ENCODE data around the gene STK10.
"Not testable (repeated sequence)": the region's sequence is repeated elsewhere in the genome, so short reads cannot be mapped to it uniquely, and the experiment has no call there.

Gene STK10

DNA sequence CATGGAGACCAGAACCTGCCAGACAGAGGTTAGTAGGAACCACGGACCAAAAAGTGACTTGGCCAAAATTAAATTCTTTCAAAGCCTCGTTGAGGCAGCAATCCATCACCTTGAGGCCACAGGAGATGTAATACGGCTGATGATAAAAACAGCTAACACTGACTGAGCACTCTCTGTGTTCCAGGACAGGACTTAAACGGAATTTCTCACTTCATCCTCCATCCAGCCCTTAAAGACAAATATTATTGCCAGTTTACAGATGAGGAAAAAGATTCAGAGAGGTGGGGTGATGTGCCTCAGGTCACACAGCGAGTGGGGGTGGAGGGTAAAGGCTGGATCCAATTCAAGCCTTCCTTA is 25.1 kb downstream of the STK10 start:
- Histone ChIP-seq H3K36me3 (ENCODE audit: control insufficient read depth in 1 of 2, insufficient read depth in 2 of 2, low read length in 2 of 2) (no peaks in the 10 kb centered on the region), H3K27me3 (ENCODE audit: low read depth, low read length) (no peaks in the 10 kb centered on the region), H3K4me3 (ENCODE audit: low read depth in 1 of 2, low read length in 2 of 2) (no peak overlapping the region), H3K27ac (ENCODE audit: low read length) (no peak overlapping the region), H3K4me1 (ENCODE audit: control insufficient read depth in 1 of 2, insufficient read depth in 2 of 2, low read length in 2 of 2) (peaks cover 0 to 3% of the 10 kb centered on the region in 2 donors), H3K9me3 (ENCODE audit: control insufficient read depth in 1 of 2, low read length in 2 of 2) (no peaks in the 10 kb centered on the region)

- H3K27ac ChIP-seq (ENCODE audit: low read length), result no peak overlapping the region
- no peak overlapping the region for H3K4me3 ChIP-seq (ENCODE audit: low read depth in 1 of 2, low read length in 2 of 2)
- H3K9me3 ChIP-seq (ENCODE audit: control insufficient read depth in 1 of 2, low read length in 2 of 2), result no peaks in the 10 kb centered on the region
- H3K27me3 ChIP-seq (ENCODE audit: low read depth, low read length), result no peaks in the 10 kb centered on the region
- no peaks in the 10 kb centered on the region for H3K36me3 ChIP-seq (ENCODE audit: control insufficient read depth in 1 of 2, insufficient read depth in 2 of 2, low read length in 2 of 2)
- H3K4me1 ChIP-seq (ENCODE audit: control insufficient read depth in 1 of 2, insufficient read depth in 2 of 2, low read length in 2 of 2), result peaks cover 0 to 3% of the 10 kb centered on the region in 2 donors
Observed at GRCh38 chr5:172162323-172162986, 25.6 kb downstream of the STK10 start.

DNA sequence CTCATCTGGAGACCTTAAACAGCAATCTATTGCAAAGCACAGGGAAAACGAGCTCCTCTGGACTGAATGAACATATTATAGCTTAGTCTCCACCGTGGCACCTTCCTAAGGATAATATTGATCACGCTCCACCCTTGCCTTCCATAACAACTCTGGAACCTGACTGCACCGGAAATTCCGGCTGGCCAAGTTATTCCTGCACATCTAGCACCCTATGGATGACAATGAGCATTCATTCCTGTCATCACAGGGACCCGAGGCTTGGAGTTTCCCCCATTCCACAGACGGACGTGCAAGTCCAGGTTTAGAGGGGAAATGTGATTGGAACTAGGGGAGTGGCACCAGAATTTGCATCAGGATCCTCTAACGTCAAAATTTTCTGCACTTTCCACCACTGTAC is 27.5 kb downstream of the STK10 start:
- no peak overlapping the region for H3K4me3 ChIP-seq (ENCODE audit: low read depth in 1 of 2, low read length in 2 of 2)
- H3K9me3 ChIP-seq (ENCODE audit: control insufficient read depth in 1 of 2, low read length in 2 of 2), result no peaks in the 10 kb centered on the region

DNA sequence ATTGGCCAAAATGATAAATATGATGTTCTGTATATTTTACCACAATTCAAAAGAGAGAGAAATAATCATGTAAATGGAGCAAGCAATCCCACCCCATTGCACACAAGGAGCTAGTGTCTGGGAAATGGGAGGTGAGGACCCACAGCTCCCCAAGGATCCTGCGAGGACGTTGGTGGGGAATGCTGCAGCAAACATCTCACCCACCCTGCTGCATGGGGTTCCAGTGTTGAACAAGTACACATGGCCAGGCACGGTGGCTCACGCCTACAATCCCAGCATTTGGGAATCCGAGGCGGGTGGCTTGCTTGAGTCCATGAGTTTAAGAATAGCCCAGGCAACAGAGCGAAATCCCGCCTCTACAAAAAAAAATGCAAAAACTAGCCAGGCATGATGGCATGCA is 29.0 kb downstream of the STK10 start:
- Histone ChIP-seq H3K27ac (ENCODE audit: low read length) (no peak overlapping the region), H3K27me3 (ENCODE audit: low read depth, low read length) (no peaks in the 10 kb centered on the region), H3K9me3 (ENCODE audit: control insufficient read depth in 1 of 2, low read length in 2 of 2) (no peaks in the 10 kb centered on the region), H3K36me3 (ENCODE audit: control insufficient read depth in 1 of 2, insufficient read depth in 2 of 2, low read length in 2 of 2) (peaks cover 8 to 12% of the 10 kb centered on the region in 2 donors), H3K4me3 (ENCODE audit: low read depth in 1 of 2, low read length in 2 of 2) (no peak overlapping the region), H3K4me1 (ENCODE audit: control insufficient read depth in 1 of 2, insufficient read depth in 2 of 2, low read length in 2 of 2) (peaks cover 0 to 3% of the 10 kb centered on the region in 2 donors)

More for the DNA sequence above, 27.5 kb downstream of the STK10 start:
- no peaks in the 10 kb centered on the region for H3K27me3 ChIP-seq (ENCODE audit: low read depth, low read length)
- peaks cover 0 to 3% of the 10 kb centered on the region in 2 donors for H3K4me1 ChIP-seq (ENCODE audit: control insufficient read depth in 1 of 2, insufficient read depth in 2 of 2, low read length in 2 of 2)
- no peak overlapping the region for H3K27ac ChIP-seq (ENCODE audit: low read length)
- peaks cover 5 to 8% of the 10 kb centered on the region in 2 donors for H3K36me3 ChIP-seq (ENCODE audit: control insufficient read depth in 1 of 2, insufficient read depth in 2 of 2, low read length in 2 of 2)

DNA sequence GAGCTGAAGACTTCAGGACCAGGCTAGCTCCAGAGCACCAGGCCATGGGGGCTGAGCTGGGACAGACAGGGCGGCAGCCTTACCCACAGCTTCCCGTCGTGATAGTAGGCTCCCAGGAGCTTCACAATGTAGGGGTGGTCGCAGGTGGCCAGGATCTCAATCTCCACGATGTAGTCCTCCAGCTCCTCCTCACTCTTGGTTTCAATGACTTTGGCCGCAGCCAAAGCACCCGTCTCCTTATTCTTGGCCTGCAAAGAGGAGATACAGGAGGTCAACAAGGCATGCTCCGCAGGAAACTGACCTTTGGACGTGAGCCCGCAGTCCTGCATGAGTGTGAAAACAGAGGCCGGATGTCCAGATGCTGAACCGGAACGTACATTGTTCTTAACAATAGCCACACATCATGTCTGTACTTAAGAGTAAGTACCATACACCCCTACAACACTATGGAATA is 31.5 kb downstream of the STK10 start:
- Histone ChIP-seq H3K9me3 (ENCODE audit: control insufficient read depth in 1 of 2, low read length in 2 of 2) (no peaks in the 10 kb centered on the region), H3K4me3 (ENCODE audit: low read depth in 1 of 2, low read length in 2 of 2) (no peak overlapping the region), H3K27ac (ENCODE audit: low read length) (no peak overlapping the region), H3K36me3 (ENCODE audit: control insufficient read depth in 1 of 2, insufficient read depth in 2 of 2, low read length in 2 of 2) (peaks cover 8 to 16% of the 10 kb centered on the region in 2 donors), H3K27me3 (ENCODE audit: low read depth, low read length) (no peaks in the 10 kb centered on the region), H3K4me1 (ENCODE audit: control insufficient read depth in 1 of 2, insufficient read depth in 2 of 2, low read length in 2 of 2) (peaks cover 0 to 3% of the 10 kb centered on the region in 2 donors)

DNA sequence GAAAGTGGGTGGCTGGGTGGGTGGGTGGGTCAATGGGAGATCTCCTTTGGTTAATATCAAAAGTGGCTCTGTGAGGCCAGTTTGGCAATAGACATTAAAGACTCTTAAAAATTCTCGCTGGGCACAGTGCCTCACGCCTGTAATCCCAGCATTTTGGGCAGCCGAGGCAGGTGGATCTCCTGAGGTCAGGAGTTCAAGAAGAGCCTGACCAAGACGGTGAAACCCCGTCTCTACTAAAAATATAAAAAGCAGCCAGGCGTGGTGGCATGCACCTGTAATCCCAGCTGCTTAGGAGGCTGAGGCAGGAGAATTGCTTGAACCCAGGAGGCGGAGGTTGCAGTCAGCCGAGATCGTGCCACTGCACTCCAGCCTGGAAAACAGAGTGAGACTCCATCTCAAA is 32.9 kb downstream of the STK10 start:
- not testable (repeated sequence) for H3K27ac ChIP-seq (ENCODE audit: low read length); H3K27me3 ChIP-seq (ENCODE audit: low read depth, low read length); H3K9me3 ChIP-seq (ENCODE audit: control insufficient read depth in 1 of 2, low read length in 2 of 2); H3K4me3 ChIP-seq (ENCODE audit: low read depth in 1 of 2, low read length in 2 of 2); H3K4me1 ChIP-seq (ENCODE audit: control insufficient read depth in 1 of 2, insufficient read depth in 2 of 2, low read length in 2 of 2)
- peaks cover 8 to 16% of the 10 kb centered on the region in 2 donors for H3K36me3 ChIP-seq (ENCODE audit: control insufficient read depth in 1 of 2, insufficient read depth in 2 of 2, low read length in 2 of 2)

DNA sequence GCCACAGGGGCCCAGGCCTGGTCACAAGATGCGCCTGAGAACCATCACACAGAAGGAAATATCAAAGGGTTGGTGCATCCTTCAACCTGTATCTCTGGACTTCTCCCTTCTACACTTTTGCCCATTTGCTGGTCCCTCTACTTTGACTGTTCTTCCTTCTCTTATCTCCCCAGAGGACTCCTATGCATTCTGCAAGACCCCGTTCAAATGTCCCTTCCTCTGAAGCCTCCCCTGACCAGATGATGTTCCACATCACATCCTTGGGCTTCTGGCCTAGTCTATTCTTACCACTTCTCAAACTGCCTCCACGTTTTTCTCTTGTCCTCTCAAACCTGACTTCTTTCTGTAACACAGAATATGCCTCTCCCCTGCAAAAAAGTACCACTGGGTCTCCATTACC is 34.3 kb downstream of the STK10 start:
- Histone ChIP-seq H3K4me3 (ENCODE audit: low read depth in 1 of 2, low read length in 2 of 2) (no peak overlapping the region), H3K27ac (ENCODE audit: low read length) (no peak overlapping the region), H3K36me3 (ENCODE audit: control insufficient read depth in 1 of 2, insufficient read depth in 2 of 2, low read length in 2 of 2) (peaks cover 8 to 16% of the 10 kb centered on the region in 2 donors), H3K4me1 (ENCODE audit: control insufficient read depth in 1 of 2, insufficient read depth in 2 of 2, low read length in 2 of 2) (peaks cover 0 to 4% of the 10 kb centered on the region in 2 donors), H3K27me3 (ENCODE audit: low read depth, low read length) (no peaks in the 10 kb centered on the region), H3K9me3 (ENCODE audit: control insufficient read depth in 1 of 2, low read length in 2 of 2) (no peaks in the 10 kb centered on the region)

DNA sequence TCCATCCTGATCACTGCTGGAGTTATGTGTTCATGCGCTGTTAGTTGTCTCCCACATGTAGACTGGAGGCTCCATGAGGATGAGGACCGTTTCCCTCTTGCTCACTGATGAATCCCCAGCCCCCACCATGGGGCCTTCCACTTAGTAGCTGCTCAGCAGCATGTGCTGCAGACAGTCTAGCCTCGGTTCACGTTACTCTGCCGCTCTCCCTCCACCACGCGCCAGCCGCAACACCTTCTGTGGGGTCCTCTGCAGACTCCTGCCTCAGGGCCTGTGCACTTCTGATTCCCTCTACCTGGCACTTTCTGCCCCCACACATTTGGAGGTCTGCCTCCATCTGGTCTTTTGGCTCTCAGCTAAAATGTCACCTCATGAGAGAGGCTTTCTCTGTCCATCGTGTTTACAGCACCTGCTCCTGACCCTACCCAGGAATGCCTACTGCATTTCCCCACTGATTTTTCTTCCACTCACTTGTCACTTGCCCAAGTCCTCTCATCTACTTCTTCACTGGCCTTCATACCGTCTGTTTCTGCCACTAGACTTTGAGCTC is 36.3 kb downstream of the STK10 start:
- Histone ChIP-seq H3K4me1 (ENCODE audit: control insufficient read depth in 1 of 2, insufficient read depth in 2 of 2, low read length in 2 of 2) (peaks cover 0 to 4% of the 10 kb centered on the region in 2 donors), H3K27ac (ENCODE audit: low read length) (no peak overlapping the region), H3K9me3 (ENCODE audit: control insufficient read depth in 1 of 2, low read length in 2 of 2) (no peaks in the 10 kb centered on the region), H3K27me3 (ENCODE audit: low read depth, low read length) (no peaks in the 10 kb centered on the region), H3K36me3 (ENCODE audit: control insufficient read depth in 1 of 2, insufficient read depth in 2 of 2, low read length in 2 of 2) (peaks cover 8 to 16% of the 10 kb centered on the region in 2 donors), H3K4me3 (ENCODE audit: low read depth in 1 of 2, low read length in 2 of 2) (no peak overlapping the region)

- peaks cover under 1 to 11% of the 10 kb centered on the region in 2 donors for H3K36me3 ChIP-seq (ENCODE audit: control insufficient read depth in 1 of 2, insufficient read depth in 2 of 2, low read length in 2 of 2)
- no peak overlapping the region for H3K27ac ChIP-seq (ENCODE audit: low read length)
- H3K27me3 ChIP-seq (ENCODE audit: low read depth, low read length), result no peaks in the 10 kb centered on the region
- H3K9me3 ChIP-seq (ENCODE audit: control insufficient read depth in 1 of 2, low read length in 2 of 2), result no peaks in the 10 kb centered on the region
- no peak overlapping the region for H3K4me3 ChIP-seq (ENCODE audit: low read depth in 1 of 2, low read length in 2 of 2)
- H3K4me1 ChIP-seq (ENCODE audit: control insufficient read depth in 1 of 2, insufficient read depth in 2 of 2, low read length in 2 of 2), result peaks cover 0 to 4% of the 10 kb centered on the region in 2 donors
Observed at GRCh38 chr5:172150514-172151425, 37.3 kb downstream of the STK10 start.

- H3K9me3 ChIP-seq (ENCODE audit: control insufficient read depth in 1 of 2, low read length in 2 of 2); H3K36me3 ChIP-seq (ENCODE audit: control insufficient read depth in 1 of 2, insufficient read depth in 2 of 2, low read length in 2 of 2); H3K4me1 ChIP-seq (ENCODE audit: control insufficient read depth in 1 of 2, insufficient read depth in 2 of 2, low read length in 2 of 2); H3K27me3 ChIP-seq (ENCODE audit: low read depth, low read length); H3K27ac ChIP-seq (ENCODE audit: low read length); H3K4me3 ChIP-seq (ENCODE audit: low read depth in 1 of 2, low read length in 2 of 2): not testable (repeated sequence)
Observed at GRCh38 chr5:172149481-172149880, 38.5 kb downstream of the STK10 start.

GRCh38 chr5:172149073-172149472 is 39.0 kb downstream of the STK10 start:
- peaks cover 0 to 4% of the 10 kb centered on the region in 2 donors for H3K36me3 ChIP-seq (ENCODE audit: control insufficient read depth in 1 of 2, insufficient read depth in 2 of 2, low read length in 2 of 2)
- peaks cover 0 to 4% of the 10 kb centered on the region in 2 donors for H3K4me1 ChIP-seq (ENCODE audit: control insufficient read depth in 1 of 2, insufficient read depth in 2 of 2, low read length in 2 of 2)
- H3K27me3 ChIP-seq (ENCODE audit: low read depth, low read length), result no peaks in the 10 kb centered on the region
- H3K9me3 ChIP-seq (ENCODE audit: control insufficient read depth in 1 of 2, low read length in 2 of 2), result no peaks in the 10 kb centered on the region
- H3K4me3 ChIP-seq (ENCODE audit: low read depth in 1 of 2, low read length in 2 of 2), result no peak overlapping the region
- no peak overlapping the region for H3K27ac ChIP-seq (ENCODE audit: low read length)

Measured in muscle layer of duodenum (tissue), 2 donors.